A549 (cell line): ENCODE measurements around the gene GYG2. TPM values are rescaled to one million over a fixed set of nuclear protein-coding genes. Genes with fewer than 3 reads are reported as not detected.

Experiments used
- ATAC-seq, 2 experiments: fragments of 200-7000 bp in 1 of 2; fragments of >200 bp in 1 of 2; cut with Nextera tagmentation in 1 of 2; cut with Tn5 transposase in 1 of 2; 3 replicates each; pipeline versions ENCODE4 v1.8.0 to v1.9.1; 2018 to 2020; ENCODE audit warnings: mild to moderate bottlenecking in 1 of 2, moderate library complexity in 1 of 2
- CTCF ChIA-PET: fragments of 300-600 bp; sonication (Branson Sonifier 250); formaldehyde crosslinking; extraction: SDS; loops from one replicate; lab custom pipeline; 2021; ENCODE audit warnings: antibody characterized with exemption, inconsistent platforms; lab: Yijun Ruan, JAX
- POLR2A ChIA-PET: fragments of 350-600 bp; formaldehyde crosslinking; extraction: SDS; loops from one replicate; lab custom pipeline; 2021; ENCODE audit warnings: antibody characterized with exemption, inconsistent platforms; lab: Yijun Ruan, JAX
- DNase-seq, 2 experiments: peaks; one replicate each; pipeline versions ENCODE4 v3.0.0 to v3.0.0-alpha.2; 2011 to 2016; ENCODE audit warnings: low read depth in 1 of 2, low spot score in 1 of 2
- FAIRE-seq: peaks from 2 replicates; lab custom pipeline; 2011; peaks lifted over from hg19 to GRCh38; lab: Jason Lieb, UNC
- H3K27ac ChIP-seq, 2 experiments: fragments of >200 bp; sonication (Bioruptor Twin); formaldehyde crosslinking; 3 replicates each; pipeline ENCODE4 v1.5.1; 2016 to 2017
- H3K4me1 ChIP-seq: fragments of >200 bp; sonication (Bioruptor Twin); formaldehyde crosslinking; 3 replicates; pipeline ENCODE4 v1.6.1; 2016
- H3K4me2 ChIP-seq: fragments of >200 bp; sonication (Bioruptor Twin); formaldehyde crosslinking; 3 replicates; pipeline ENCODE4 v1.6.1; 2016
- H3K4me3 ChIP-seq: fragments of >200 bp; sonication (Bioruptor Twin); formaldehyde crosslinking; 3 replicates; pipeline ENCODE4 v1.5.1; 2016
- H3K9me3 ChIP-seq: fragments of >200 bp; sonication (Bioruptor Twin); formaldehyde crosslinking; 3 replicates; pipeline ENCODE4 v1.6.1; 2016
- ATOH8 ChIP-seq: fragments of 250-450 bp; sonication (Bioruptor Pico); IDR thresholded peaks from 2 replicates; pipeline ENCODE4 v1.5.0; 2020; ENCODE audit warnings: low read depth, mild to moderate bottlenecking, moderate library complexity
- BCL3 ChIP-seq: fragments of >200 bp; sonication (Bioruptor Twin); formaldehyde crosslinking; IDR thresholded peaks from 3 replicates; pipeline ENCODE4 v1.6.1; 2016
- BHLHE40 ChIP-seq: IDR thresholded peaks from 2 replicates; pipeline ENCODE4 v1.6.1; 2012; ENCODE audit warnings: low read depth, low read length, inconsistent platforms
- CHD4 ChIP-seq: fragments of 200-600 bp; sonication (generic); IDR thresholded peaks from 2 replicates; pipeline ENCODE4 v1.6.1; 2016; ENCODE audit warnings: antibody characterized with exemption, mild to moderate bottlenecking, borderline replicate concordance
- CTCF ChIP-seq: fragments of >200 bp; sonication (Bioruptor Twin); formaldehyde crosslinking; IDR thresholded peaks from 3 replicates; pipeline ENCODE4 v1.5.1; 2016
- ESRRA ChIP-seq: fragments of 150-350 bp; IDR thresholded peaks from 2 replicates; pipeline ENCODE4 v1.6.1; 2014; ENCODE audit warnings: mild to moderate bottlenecking, low read length, borderline replicate concordance
- HDAC2 ChIP-seq: fragments of 200-600 bp; sonication (generic); IDR thresholded peaks from 2 replicates; pipeline ENCODE4 v1.6.1; 2016
- KDM1A ChIP-seq: fragments of 200-600 bp; sonication (generic); IDR thresholded peaks from 2 replicates; pipeline ENCODE4 v1.6.1; 2016; ENCODE audit warnings: low read depth, mild to moderate bottlenecking
- NR3C1 ChIP-seq: fragments of >200 bp; sonication (Bioruptor Twin); formaldehyde crosslinking; IDR thresholded peaks from 3 replicates; pipeline ENCODE4 v1.6.1; 2017
- PBX3 ChIP-seq: IDR thresholded peaks from 2 replicates; pipeline ENCODE4 v1.6.1; 2012
- POLR2A ChIP-seq: IDR thresholded peaks from 2 replicates; pipeline ENCODE4 v1.6.1; 2012; ENCODE audit warnings: mild to moderate bottlenecking, low read length
- RAD21 ChIP-seq, 2 experiments: fragments of >200 bp in 1 of 2; sonication (Bioruptor Twin) in 1 of 2; formaldehyde crosslinking in 1 of 2; IDR thresholded peaks in 1 of 2; conservative IDR thresholded peaks in 1 of 2; 2 replicates in 1 of 2; 3 replicates in 1 of 2; pipeline ENCODE4 v1.6.1; 2012 to 2018; ENCODE audit warnings: inconsistent platforms in 1 of 2
- RNF2 ChIP-seq: fragments of 200-600 bp; sonication (generic); IDR thresholded peaks from 2 replicates; pipeline ENCODE4 v1.6.1; 2016; ENCODE audit warnings: low read depth, mild to moderate bottlenecking, antibody characterized with exemption, moderate library complexity, borderline replicate concordance
- SREBF2 ChIP-seq: fragments of 450-650 bp; IDR thresholded peaks from 2 replicates; pipeline ENCODE4 v1.6.1; 2014; ENCODE audit warnings: mild to moderate bottlenecking, moderate library complexity
- TP53 ChIP-seq: fragments of 250-450 bp; sonication (Bioruptor Pico); IDR thresholded peaks from 2 replicates; pipeline ENCODE4 v1.5.0; 2021; ENCODE audit warnings: mild to moderate bottlenecking, moderate library complexity
- USF2 ChIP-seq: fragments of 450-650 bp; IDR thresholded peaks from 2 replicates; pipeline ENCODE4 v1.6.1; 2014; ENCODE audit warnings: antibody characterized with exemption
- ZNF302 ChIP-seq: fragments of 250-450 bp; sonication (Bioruptor Pico); IDR thresholded peaks from 2 replicates; pipeline ENCODE4 v1.9.0; 2021; ENCODE audit warnings: inconsistent platforms, mild to moderate bottlenecking, moderate library complexity
- WGBS: methylation state at CpG from one replicate; pipeline ENCODE4 v1.1.6; 2017; ENCODE audit errors: missing lambda C conversion rate; 5-methylcytosine and 5-hydroxymethylcytosine counted together
- polyA plus RNA-seq, 4 experiments: library from polyadenylated mRNA; depleted of rRNA in 3 of 4; stranded (reverse); fragments of >200 nt; fragmentation: RNase III in 1 of 4; extraction: RNeasy Plus Mini Kit Qiagen cat#74134 plus additional on column Dnase treatment in 1 of 4; gene quantifications; 2 replicates in 3 of 4; 3 replicates in 1 of 4; pipeline ENCODE4 v1.2.3, GENCODE V29; 2011 to 2017

Gene GYG2
- polyA plus RNA-seq, 2 of the 4 experiments (the other 2 are of a cell fraction) = 12.7 to 14.3 TPM

GRCh38 chrX:2902841-2903240, 74.1 kb downstream of the GYG2 start (continued):
- TF ChIP-seq BCL3 (no peak), TP53 (CRISPR knock-in tag) (no peak), CTCF (no peak), KDM1A (no peak)

GRCh38 chrX:2903366-2903765, 74.6 kb downstream of the GYG2 start:
- H3K9me3 ChIP-seq = peaks cover 18% of the 10 kb centered on the region; the same call in 1 of the 3 replicates
- CTCF ChIA-PET = interaction anchor here (0.9 to 1.0 kb wide), 2 partner anchors 11 to 52 kb away, joined by 3 to 4 read pairs; no protein-coding TSS in a partner anchor
- POLR2A ChIA-PET = no interaction called here
- TF ChIP-seq SREBF2 (no peak), NR3C1 (no peak)
- peak in 1 of 2 experiments; percentile 20 for DNase-seq
- peaks cover 14% of the 10 kb centered on the region; the same call in 2 of the 3 replicates for H3K4me1 ChIP-seq
- H3K27ac ChIP-seq = no peak overlapping the region
- FAIRE-seq = no peak
- ATAC-seq = no peak
- H3K4me2 ChIP-seq = no peak overlapping the region
- no peak overlapping the region for H3K4me3 ChIP-seq
- WGBS = 87% methylated on average over 2 of the region's 2 CpGs

GRCh38 chrX:2907295-2907694, 78.6 kb downstream of the GYG2 start:
- Histone ChIP-seq H3K4me3 (no peak overlapping the region), H3K4me1 (no peaks in the 10 kb centered on the region), H3K4me2 (no peak overlapping the region), H3K9me3 (peaks cover 16% of the 10 kb centered on the region; the same call in 1 of the 3 replicates), H3K27ac (no peak overlapping the region)
- ChIA-PET POLR2A (no interaction called here), CTCF (no interaction called here)
- 95% methylated on average over 17 of the region's 27 CpGs for WGBS
- ATAC-seq (no peak), DNase-seq (no peak), FAIRE-seq (no peak)
- no peak for TF ChIP-seq USF2
- no peak for TF ChIP-seq POLR2A
- TF ChIP-seq ATOH8 (CRISPR knock-in tag) = no peak
- TF ChIP-seq KDM1A = no peak
- no peak for TF ChIP-seq ESRRA
- no peak for TF ChIP-seq PBX3
- TF ChIP-seq CHD4 = no peak
- TF ChIP-seq BHLHE40 = no peak
- TF ChIP-seq ZNF302 (CRISPR knock-in tag) = no peak
- TF ChIP-seq HDAC2 = no peak
- TF ChIP-seq NR3C1 = no peak
- TF ChIP-seq RAD21 (conservative IDR thresholded peaks at IDR 0.05 in 1 of 2, IDR thresholded peaks at IDR 0.05 in 1 of 2) = no peak
- no peak for TF ChIP-seq RNF2
